Measurements from ENCODE around the gene TNFSF18.

- TF ChIP-seq POLR2A (IDR thresholded peaks at IDR 0.05; ENCODE audit: low read depth, low read length), result no peak
- no peak for TF ChIP-seq POLR2AphosphoS5 (IDR thresholded peaks at IDR 0.05; ENCODE audit: low read depth, low read length)
- TF ChIP-seq TAF1 (IDR thresholded peaks at IDR 0.05; ENCODE audit: borderline replicate concordance, low read depth, low read length), result no peak
Measured at GRCh38 chr1:172993640-172994039, 57.1 kb downstream of the TNFSF18 start.
